Muscle layer of colon (tissue), 2 donors: ENCODE data around the gene PHTF1.

Experiments
- H3K27ac ChIP-seq: one replicate; pipeline ENCODE4 v1.7.0; 2013; ENCODE audit warnings: low read depth, mild to moderate bottlenecking, low read length, moderate library complexity
- H3K27me3 ChIP-seq, 2 donors: one replicate each; pipeline ENCODE4 v1.7.0; 2013; ENCODE audit warnings: low read length in 2 of 2, mild to moderate bottlenecking in 2 of 2; ENCODE audit not compliant: insufficient read depth in 2 of 2, control insufficient read depth in 1 of 2
- H3K36me3 ChIP-seq: one replicate; pipeline ENCODE4 v1.7.0; 2013; ENCODE audit warnings: mild to moderate bottlenecking, low read length; ENCODE audit not compliant: insufficient read depth
- H3K4me1 ChIP-seq: one replicate; pipeline ENCODE4 v1.7.0; 2013; ENCODE audit warnings: mild to moderate bottlenecking, low read length; ENCODE audit not compliant: insufficient read depth
- H3K4me3 ChIP-seq, 2 donors: one replicate each; pipeline ENCODE4 v1.7.0; 2013; ENCODE audit warnings: low read length in 2 of 2, low read depth in 1 of 2, mild to moderate bottlenecking in 1 of 2, moderate library complexity in 1 of 2
- H3K9ac ChIP-seq: one replicate; pipeline ENCODE4 v1.7.0; 2013; ENCODE audit warnings: low read length
- H3K9me3 ChIP-seq: one replicate; pipeline ENCODE4 v1.7.0; 2013; ENCODE audit warnings: mild to moderate bottlenecking, low read length
- donor health status: abdominal sarcoma.
- donor health status: Adenocarcinoma of cecum.

Gene PHTF1

GRCh38 chr1:113677250-113678158 lies 81.8 kb downstream of the PHTF1 start:
- Histone ChIP-seq H3K36me3 (peaks cover 9% of the 10 kb centered on the region), H3K4me3 (no peak overlapping the region), H3K27ac (no peak overlapping the region), H3K27me3 (no peaks in the 10 kb centered on the region), H3K9ac (no peak overlapping the region), H3K4me1 (peaks cover 10% of the 10 kb centered on the region), H3K9me3 (no peaks in the 10 kb centered on the region)

GRCh38 chr1:113676524-113676923 lies 82.8 kb downstream of the PHTF1 start:
- Histone ChIP-seq H3K9me3 (no peaks in the 10 kb centered on the region), H3K27ac (no peak overlapping the region), H3K27me3 (no peaks in the 10 kb centered on the region), H3K4me1 (peaks cover 10% of the 10 kb centered on the region), H3K9ac (no peak overlapping the region), H3K36me3 (peaks cover 15% of the 10 kb centered on the region), H3K4me3 (no peak overlapping the region)

- no peaks in the 10 kb centered on the region for H3K9me3 ChIP-seq
Measured at GRCh38 chr1:113675302-113675701, 84.0 kb downstream of the PHTF1 start.

GRCh38 chr1:113674591-113674990 lies 84.7 kb downstream of the PHTF1 start:
- no peak overlapping the region for H3K27ac ChIP-seq
- peaks cover 17% of the 10 kb centered on the region for H3K36me3 ChIP-seq
- no peaks in the 10 kb centered on the region for H3K9me3 ChIP-seq
- no peak overlapping the region for H3K4me3 ChIP-seq
- H3K9ac ChIP-seq = no peak overlapping the region
- H3K4me1 ChIP-seq = peaks cover 10% of the 10 kb centered on the region
- no peaks in the 10 kb centered on the region for H3K27me3 ChIP-seq

More at GRCh38 chr1:113675302-113675701, 84.0 kb downstream of the PHTF1 start:
- peaks cover 17% of the 10 kb centered on the region for H3K36me3 ChIP-seq
- no peak overlapping the region for H3K9ac ChIP-seq
- peaks cover 10% of the 10 kb centered on the region for H3K4me1 ChIP-seq
- H3K4me3 ChIP-seq = no peak overlapping the region
- H3K27me3 ChIP-seq = no peaks in the 10 kb centered on the region
- no peak overlapping the region for H3K27ac ChIP-seq

- H3K36me3 ChIP-seq = peaks cover 17% of the 10 kb centered on the region
- H3K4me3 ChIP-seq = no peak overlapping the region
- H3K9ac ChIP-seq = no peak overlapping the region
- H3K9me3 ChIP-seq = no peaks in the 10 kb centered on the region
- no peak overlapping the region for H3K27ac ChIP-seq
- peaks cover 3% of the 10 kb centered on the region for H3K4me1 ChIP-seq
- H3K27me3 ChIP-seq = no peaks in the 10 kb centered on the region
Measured at GRCh38 chr1:113672491-113672890, 86.8 kb downstream of the PHTF1 start.

GRCh38 chr1:113670650-113671049 lies 88.6 kb downstream of the PHTF1 start:
- Histone ChIP-seq H3K4me3 (no peak overlapping the region), H3K9ac (no peak overlapping the region), H3K4me1 (no peaks in the 10 kb centered on the region), H3K27me3 (no peaks in the 10 kb centered on the region), H3K27ac (no peak overlapping the region), H3K9me3 (no peaks in the 10 kb centered on the region), H3K36me3 (peaks cover 17% of the 10 kb centered on the region)

GRCh38 chr1:113669988-113670387 lies 89.3 kb downstream of the PHTF1 start:
- Histone ChIP-seq H3K4me3 (no peak overlapping the region), H3K9me3 (no peaks in the 10 kb centered on the region), H3K27ac (no peak overlapping the region), H3K27me3 (no peaks in the 10 kb centered on the region), H3K4me1 (no peaks in the 10 kb centered on the region), H3K36me3 (peaks cover 17% of the 10 kb centered on the region), H3K9ac (no peak overlapping the region)

- Histone ChIP-seq H3K9ac (no peak overlapping the region), H3K36me3 (no peaks in the 10 kb centered on the region), H3K9me3 (no peaks in the 10 kb centered on the region), H3K4me1 (peaks cover 15% of the 10 kb centered on the region), H3K27me3 (no peaks in the 10 kb centered on the region), H3K4me3 (no peak overlapping the region), H3K27ac (no peak overlapping the region)
Measured at GRCh38 chr1:113666126-113666525, 93.2 kb downstream of the PHTF1 start.

GRCh38 chr1:113665071-113665470 lies 94.2 kb downstream of the PHTF1 start:
- no peaks in the 10 kb centered on the region for H3K36me3 ChIP-seq
- H3K9me3 ChIP-seq = no peaks in the 10 kb centered on the region
- no peak overlapping the region for H3K4me3 ChIP-seq
- no peaks in the 10 kb centered on the region for H3K27me3 ChIP-seq
- no peak overlapping the region for H3K27ac ChIP-seq
- H3K9ac ChIP-seq = no peak overlapping the region
- peaks cover 18% of the 10 kb centered on the region for H3K4me1 ChIP-seq

- Histone ChIP-seq H3K36me3 (no peaks in the 10 kb centered on the region), H3K9ac (no peak overlapping the region), H3K27me3 (no peaks in the 10 kb centered on the region), H3K4me1 (peaks cover 34% of the 10 kb centered on the region), H3K9me3 (no peaks in the 10 kb centered on the region), H3K27ac (no peak overlapping the region), H3K4me3 (no peak overlapping the region)
Measured at GRCh38 chr1:113663165-113663951, 95.9 kb downstream of the PHTF1 start.

GRCh38 chr1:113662101-113662500 lies 97.2 kb downstream of the PHTF1 start:
- H3K4me1 ChIP-seq = peaks cover 46% of the 10 kb centered on the region
- H3K27ac ChIP-seq = no peak overlapping the region
- no peaks in the 10 kb centered on the region for H3K36me3 ChIP-seq
- H3K9me3 ChIP-seq = no peaks in the 10 kb centered on the region
- H3K4me3 ChIP-seq = no peak overlapping the region
- no peaks in the 10 kb centered on the region for H3K27me3 ChIP-seq
- H3K9ac ChIP-seq = no peak overlapping the region
